Neural progenitor cell (in vitro differentiated cells): ENCODE measurements around the gene P3H2.

ENCODE experiments used
- CTCF ChIP-seq: fragments of 200-600 bp; sonication (generic); IDR thresholded peaks from 2 replicates; pipeline ENCODE4 v1.5.1; 2017; ENCODE audit warnings: antibody characterized with exemption, mild to moderate bottlenecking
- EZH2phosphoT487 ChIP-seq: fragments of 200-600 bp; sonication (generic); IDR thresholded peaks from 2 replicates; pipeline ENCODE4 v1.6.1; 2017; ENCODE audit warnings: antibody characterized with exemption

GRCh38 chr3:190016966-190017365 is 103.7 kb downstream of the P3H2 start:
- TF ChIP-seq CTCF: no peak
- no peak for TF ChIP-seq EZH2phosphoT487
